HG02610 (cell line): Measurements from ENCODE around the gene MAPT.
"Not testable (repeated sequence)": the region's sequence is repeated elsewhere in the genome, so short reads cannot be mapped to it uniquely, and the experiment has no call there.

ENCODE experiments used
- ATAC-seq: cut with Tn5 transposase; IDR thresholded peaks from one replicate; pipeline ENCODE4 v1.9.1; 2021; ENCODE audit warnings: mild to moderate bottlenecking, moderate library complexity; ENCODE audit not compliant: unreplicated experiment

MAPT gene

DNA sequence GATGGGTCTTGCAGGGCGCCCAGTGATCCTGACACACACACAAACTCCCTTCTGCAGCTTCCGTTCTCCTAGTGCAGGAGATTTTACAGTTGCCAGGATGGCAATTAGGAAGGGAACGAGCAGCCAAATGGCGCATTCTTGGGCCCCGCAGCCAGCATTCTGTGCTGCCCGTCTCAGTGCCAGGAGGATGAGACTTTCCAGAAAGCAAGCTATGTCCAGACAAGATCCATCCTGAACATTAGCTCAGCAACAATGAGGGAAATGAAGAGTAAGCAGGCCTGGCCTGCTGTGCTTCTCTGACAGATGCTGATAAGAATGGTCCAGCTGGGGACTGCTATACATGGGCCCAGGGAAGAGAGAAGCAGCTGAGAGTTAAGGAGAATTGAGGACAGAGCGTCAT is 33.2 kb upstream of the MAPT start:
- ATAC-seq: no peak

DNA sequence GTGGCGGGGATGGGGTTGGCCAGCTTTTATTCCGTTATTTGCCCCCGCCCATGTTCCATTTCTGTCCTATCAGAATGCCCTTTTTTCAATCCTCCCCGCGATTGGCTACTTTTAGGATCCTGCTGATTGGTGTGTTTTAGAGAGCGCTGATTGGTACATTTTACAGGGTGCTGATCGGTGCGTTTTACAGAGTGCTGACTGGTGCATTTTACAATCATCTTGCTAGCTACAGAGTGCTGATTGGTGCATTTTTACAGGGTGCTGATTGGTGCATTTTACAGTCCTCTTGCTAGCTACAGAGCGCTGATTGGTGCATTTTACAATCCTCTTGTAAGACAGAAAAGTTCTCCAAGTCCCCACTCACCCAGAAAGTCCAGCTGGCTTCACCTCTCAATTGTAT is 32.2 kb upstream of the MAPT start:
- not testable (repeated sequence) for ATAC-seq

GRCh38 chr17:45863857-45864654 is 30.3 kb upstream of the MAPT start:
- no peak for ATAC-seq

GRCh38 chr17:45867171-45867570 is 27.2 kb upstream of the MAPT start:
- no peak for ATAC-seq

DNA sequence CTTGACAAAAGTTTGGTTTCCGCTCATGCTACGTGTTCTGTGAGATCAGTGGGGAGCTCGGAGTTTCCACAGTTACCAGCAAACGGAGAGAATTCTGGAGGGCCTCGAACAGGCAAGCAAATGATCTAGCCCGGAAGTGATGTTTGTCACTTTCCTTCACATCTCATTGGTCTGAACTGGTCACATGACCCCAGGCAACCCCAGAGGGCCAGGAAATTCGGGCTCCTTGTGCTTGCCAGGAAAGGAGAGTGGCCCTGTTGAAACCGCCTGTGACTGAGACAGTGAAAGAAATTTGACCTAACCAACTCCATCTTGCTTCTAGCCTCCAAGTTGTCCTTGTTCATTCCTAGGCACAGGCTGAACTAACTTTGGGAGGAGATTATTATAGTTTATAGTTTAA is 26.7 kb upstream of the MAPT start:
- no peak for ATAC-seq

GRCh38 chr17:45868276-45868675 is 26.1 kb upstream of the MAPT start:
- ATAC-seq: no peak

DNA sequence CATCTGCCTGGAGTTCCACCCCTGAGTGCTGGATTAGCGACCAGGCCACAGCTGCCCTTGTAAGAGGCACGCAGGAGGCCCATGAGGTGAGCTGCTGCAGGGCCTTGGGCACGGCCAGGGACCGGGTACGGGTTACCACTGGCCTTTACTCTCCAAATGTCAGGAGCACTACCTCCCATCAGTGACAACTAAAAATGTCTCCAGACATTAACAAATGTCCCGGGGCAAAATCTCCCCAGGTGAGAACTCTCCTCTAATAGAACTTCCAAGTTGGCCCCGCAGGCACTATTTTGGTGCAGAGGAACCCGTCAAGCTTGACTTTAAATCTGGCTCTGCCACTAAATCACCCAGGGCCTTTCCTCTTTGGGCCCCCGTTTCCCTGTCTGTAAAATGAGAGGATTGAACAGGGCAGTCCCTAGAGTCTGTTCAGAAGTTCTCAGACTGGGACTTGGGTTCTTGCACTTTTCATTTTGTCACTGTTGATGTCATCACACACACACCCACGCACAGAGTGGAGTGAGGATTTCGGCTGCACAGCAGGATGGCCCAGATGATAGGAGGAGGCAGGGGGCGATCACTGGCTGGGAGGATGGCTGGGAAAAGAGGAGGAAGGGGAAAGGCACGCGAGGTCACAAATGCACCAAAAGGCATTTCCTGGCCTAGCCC is 24.5 kb upstream of the MAPT start:
- no peak for ATAC-seq

GRCh38 chr17:45870342-45870974 is 23.9 kb upstream of the MAPT start:
- no peak for ATAC-seq

DNA sequence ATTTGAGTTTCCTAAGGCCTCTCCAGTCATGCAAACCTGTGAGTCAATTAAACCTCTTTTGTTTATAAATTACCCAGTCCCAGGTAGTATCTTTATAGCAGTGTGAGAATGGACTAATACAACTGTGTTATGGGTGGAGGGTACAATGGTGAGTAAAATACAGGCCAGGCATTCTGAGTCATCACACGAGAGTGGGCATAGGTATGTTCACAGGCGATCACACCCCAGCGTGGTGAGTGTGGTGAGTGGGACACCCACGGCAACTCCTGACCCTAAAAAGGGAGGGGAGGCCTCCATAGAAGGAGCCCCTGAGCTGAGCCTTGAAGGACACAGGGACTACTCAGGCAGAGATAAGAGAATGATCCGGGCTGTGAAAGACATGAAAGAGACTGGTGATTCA is 22.6 kb upstream of the MAPT start:
- no peak for ATAC-seq

DNA sequence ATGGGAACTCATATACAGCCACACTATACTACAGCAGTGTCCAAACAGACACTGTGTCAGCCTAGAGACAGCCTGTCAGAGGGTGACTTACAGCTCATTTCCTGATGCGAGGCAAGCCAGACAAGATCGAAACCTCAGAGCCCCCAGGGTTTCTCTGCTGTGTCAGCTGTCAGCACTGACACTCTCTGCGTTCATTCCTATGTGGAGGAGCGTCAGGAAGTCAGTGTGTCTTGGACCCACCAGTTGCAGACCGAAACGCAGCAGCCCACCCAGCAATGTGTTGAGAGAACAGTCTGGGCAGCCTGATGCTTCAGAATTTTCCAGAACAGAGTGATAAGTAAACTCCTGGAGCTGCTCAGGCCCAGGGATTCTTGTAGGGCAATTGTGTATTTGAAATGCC is 20.6 kb upstream of the MAPT start:
- ATAC-seq: no peak

GRCh38 chr17:45874151-45874550 is 20.2 kb upstream of the MAPT start:
- no peak for ATAC-seq

DNA sequence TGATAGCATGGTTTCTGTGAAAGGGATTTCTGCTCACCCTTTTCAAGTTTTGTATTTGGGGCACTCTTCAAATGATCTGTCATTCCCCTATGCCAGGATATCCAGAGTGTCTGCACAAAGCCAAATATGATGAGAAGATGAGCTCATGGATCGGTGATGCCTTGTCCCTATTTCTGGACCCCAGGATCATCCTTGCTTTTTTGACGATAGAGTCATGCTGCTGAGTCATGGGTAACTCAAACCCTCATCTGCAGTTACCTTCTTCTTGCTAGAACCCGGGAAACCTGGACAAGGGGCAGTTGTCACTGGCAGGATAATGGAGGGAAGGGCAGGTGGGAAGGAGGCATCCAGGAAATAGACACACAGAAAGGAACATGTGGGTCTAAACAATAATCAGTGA is 17.8 kb upstream of the MAPT start:
- no peak for ATAC-seq

GRCh38 chr17:45877467-45877866 is 16.9 kb upstream of the MAPT start:
- ATAC-seq: no peak

- no peak for ATAC-seq
These were observed 11.3 kb upstream of the MAPT start for GRCh38 chr17:45883063-45883462.

DNA sequence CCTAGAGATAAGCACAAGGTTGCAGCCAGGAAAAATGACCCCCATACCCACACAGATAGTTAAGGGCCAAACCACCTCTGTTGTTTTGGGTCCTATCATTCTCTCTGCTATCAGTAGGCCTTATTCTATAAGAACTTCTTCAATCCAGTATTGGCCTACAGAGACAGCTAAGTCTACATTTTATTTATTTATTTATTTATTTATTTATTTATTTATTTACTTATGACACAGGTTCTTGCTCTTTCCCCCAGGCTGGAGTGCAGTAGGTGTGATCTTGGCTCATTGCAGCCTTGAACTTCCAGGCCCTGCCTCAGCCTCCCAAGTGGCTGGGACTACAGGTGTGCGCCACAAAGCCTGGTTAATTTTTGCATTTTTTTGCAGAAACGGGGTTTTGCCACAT is 7.5 kb upstream of the MAPT start:
- no peak for ATAC-seq

GRCh38 chr17:45888392-45888791 is 6.0 kb upstream of the MAPT start:
- no peak for ATAC-seq

DNA sequence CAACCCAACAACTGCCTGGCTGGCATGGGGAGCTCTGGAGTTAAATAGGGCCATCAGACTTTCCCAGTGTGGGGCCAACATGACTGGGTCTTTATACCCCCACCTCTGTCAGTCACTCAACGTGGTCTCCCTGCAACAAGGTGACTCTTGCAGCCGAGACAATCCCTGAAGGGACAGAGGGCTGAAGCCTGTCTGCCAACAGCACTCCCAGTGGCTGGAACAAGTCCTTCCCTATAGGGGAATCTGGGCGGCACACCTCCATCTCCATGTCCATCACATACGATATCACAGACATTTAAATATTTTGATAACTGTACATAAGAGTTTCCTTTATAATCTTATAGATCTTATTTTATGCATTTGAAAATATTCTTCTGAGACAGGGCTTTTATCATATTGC is 4.8 kb upstream of the MAPT start:
- no peak for ATAC-seq

- ATAC-seq: no peak
These were observed 681 bp upstream of the MAPT start for GRCh38 chr17:45893725-45894021.

- ATAC-seq: no peak
These were observed 1.1 kb downstream of the MAPT start for GRCh38 chr17:45895304-45895968.

DNA sequence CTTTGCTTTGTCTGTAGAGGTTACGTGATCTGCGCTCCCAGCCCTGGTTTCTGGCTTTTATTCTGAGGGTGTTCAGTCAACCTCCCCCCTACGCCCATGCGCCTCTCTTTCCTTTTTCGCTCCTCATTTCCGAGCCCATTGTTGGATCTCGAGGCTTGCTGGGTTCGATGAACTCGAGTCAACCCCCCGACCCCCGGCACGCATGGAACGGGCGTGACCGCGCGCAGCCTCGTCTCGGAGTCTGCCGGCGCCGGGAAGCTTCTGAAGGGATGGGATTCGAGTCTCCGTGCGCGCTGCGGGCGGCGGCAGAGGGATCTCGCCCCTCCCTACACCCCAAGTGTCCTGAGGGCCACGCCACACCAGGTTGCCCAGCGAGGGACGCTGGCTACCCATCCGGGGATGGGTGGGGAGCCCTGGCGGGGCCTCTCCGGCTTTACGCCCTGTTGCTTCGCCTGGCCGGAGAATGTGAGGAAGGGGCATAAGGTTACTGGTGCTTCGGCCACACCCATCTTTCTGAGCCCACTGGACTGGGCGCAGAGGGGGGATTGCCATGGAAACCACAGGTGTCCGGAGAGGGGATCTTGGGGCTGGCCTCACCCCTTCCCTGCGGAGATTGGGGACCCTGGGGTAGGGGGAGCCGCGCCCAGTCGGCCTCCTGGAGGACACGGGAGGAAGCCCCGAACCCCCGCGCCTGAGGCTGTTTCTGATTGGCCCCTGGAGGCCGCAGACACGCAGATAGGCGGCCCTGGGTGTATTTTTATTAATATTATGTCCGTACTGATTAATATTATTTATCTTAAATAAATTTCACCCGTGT is 1.8 kb downstream of the MAPT start:
- no peak for ATAC-seq
